Measurements from ENCODE around the gene SERPINB6.

The SERPINB6 gene

DNA sequence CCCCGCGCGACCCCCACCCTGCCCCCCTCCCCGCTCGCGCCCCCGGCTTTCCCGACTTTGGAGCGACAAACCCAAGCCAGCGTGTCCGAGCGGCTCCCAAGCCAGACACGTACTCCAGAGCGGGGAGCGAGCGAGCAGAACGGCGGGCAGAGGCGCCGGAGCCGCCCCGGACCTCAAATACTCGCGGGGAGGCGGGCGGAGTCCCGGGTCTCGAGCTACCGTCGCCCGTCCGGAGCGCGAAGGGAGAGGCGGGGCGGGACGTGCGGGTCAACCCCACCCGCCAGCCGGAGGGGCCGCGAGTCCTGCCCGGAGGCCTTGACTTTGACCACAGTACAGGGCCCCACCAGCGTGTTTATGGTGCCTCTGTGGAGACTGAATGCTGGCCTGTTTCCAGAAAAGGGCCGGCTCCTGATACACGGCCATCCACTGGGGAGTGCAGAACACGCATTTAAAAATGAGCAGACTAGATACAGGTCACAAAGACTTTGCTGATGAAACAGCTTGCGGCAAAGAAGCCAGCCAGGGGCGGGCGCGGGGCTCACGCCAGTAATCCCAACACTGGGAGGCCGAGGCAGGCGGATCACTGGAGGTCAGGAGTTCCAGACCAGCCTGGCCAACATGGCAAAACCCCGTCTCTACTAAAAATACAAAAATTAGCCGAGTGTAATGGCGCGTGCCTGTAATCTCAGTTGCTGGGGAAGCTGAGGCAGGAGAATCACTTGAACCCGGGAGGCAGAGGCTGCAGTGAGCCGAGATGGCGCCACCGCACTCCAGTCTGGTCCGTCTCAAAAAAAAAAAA, at the start of gene SERPINB6:
Gene SERPINB6 (minus strand): TSS at position 148 of the 799 bp plus-strand sequence. CDS start 12,235 bp downstream, outside the sequence.
- peak within 1 kb of the TSS; percentile 63 for H3K4me3 ChIP-seq (ENCODE audit: low read depth, low read length)
- peaks cover 11% of the 10 kb centered on the region for H3K4me1 ChIP-seq (ENCODE audit: control insufficient read depth, insufficient read depth, low read length)
- H3K36me3 ChIP-seq (ENCODE audit: control insufficient read depth, insufficient read depth, low read length): no peaks in the 10 kb centered on the region
- no peak within 1 kb of the TSS for H3K27ac ChIP-seq (ENCODE audit: low read depth, low read length)
- no peaks in the 10 kb centered on the region for H3K27me3 ChIP-seq (ENCODE audit: control insufficient read depth, insufficient read depth, low read length)
- no peaks in the 10 kb centered on the region for H3K9me3 ChIP-seq (ENCODE audit: control insufficient read depth, insufficient read depth, low read length)
- peak within 1 kb of the TSS; percentile 64 for H3K9ac ChIP-seq (ENCODE audit: low read depth, low read length)

DNA sequence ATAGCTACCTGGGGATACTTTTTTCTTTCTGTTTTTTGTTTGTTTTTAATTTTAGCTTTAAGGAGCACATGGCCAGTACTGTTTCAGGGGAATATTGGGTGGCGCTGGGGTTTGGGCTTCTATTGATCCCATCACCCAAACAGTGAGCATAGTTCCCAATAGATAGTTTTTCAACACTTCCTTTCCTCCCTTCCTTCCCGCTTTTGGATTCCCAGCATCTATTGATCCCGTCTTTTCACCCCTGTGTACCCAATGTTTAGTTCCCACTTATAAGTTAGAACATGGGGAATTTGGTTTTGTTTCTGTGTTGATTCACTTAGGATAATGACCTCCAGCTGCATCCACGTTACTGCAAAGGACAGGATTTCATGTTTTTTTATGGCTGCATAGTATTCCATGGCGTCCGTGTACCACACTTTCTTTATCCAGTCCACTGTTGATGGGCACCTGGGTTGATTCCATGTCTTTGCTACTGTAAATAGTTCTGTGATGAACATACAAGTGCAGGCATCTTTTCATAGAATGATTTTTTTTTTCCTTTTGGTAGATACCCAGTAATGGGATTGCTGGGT, 48.5 kb upstream of the SERPINB6 start:
- H3K9ac ChIP-seq (ENCODE audit: low read depth, low read length): no peak overlapping the region
- no peak overlapping the region for H3K4me3 ChIP-seq (ENCODE audit: low read depth, low read length)
- H3K9me3 ChIP-seq (ENCODE audit: control insufficient read depth, insufficient read depth, low read length): no peaks in the 10 kb centered on the region
- peaks cover 50% of the 10 kb centered on the region for H3K36me3 ChIP-seq (ENCODE audit: control insufficient read depth, insufficient read depth, low read length)
- peaks cover 20% of the 10 kb centered on the region for H3K4me1 ChIP-seq (ENCODE audit: control insufficient read depth, insufficient read depth, low read length)
- no peak overlapping the region for H3K27ac ChIP-seq (ENCODE audit: low read depth, low read length)
- no peaks in the 10 kb centered on the region for H3K27me3 ChIP-seq (ENCODE audit: control insufficient read depth, insufficient read depth, low read length)

DNA sequence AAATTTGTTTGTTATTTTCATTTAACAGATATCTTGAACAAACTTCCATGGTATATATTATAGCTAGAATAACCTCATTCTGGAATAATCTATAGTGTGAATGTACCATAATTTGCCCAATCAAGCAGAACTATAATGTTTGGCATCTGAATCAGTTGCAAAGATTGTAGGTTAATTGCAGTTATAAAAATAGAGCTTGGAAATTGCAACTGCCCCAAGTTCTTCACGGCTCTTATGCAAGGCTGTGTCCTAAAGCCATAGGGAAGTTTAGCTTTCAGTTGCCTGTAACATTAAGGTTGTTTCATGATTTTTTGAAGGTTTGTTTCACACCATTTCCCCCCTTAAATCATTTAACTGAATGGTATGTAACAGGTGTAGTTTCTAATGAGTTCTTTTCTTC, 47.7 kb upstream of the SERPINB6 start:
- Histone ChIP-seq H3K36me3 (ENCODE audit: control insufficient read depth, insufficient read depth, low read length) (peaks cover 58% of the 10 kb centered on the region), H3K4me3 (ENCODE audit: low read depth, low read length) (no peak overlapping the region), H3K27ac (ENCODE audit: low read depth, low read length) (no peak overlapping the region), H3K9ac (ENCODE audit: low read depth, low read length) (no peak overlapping the region), H3K27me3 (ENCODE audit: control insufficient read depth, insufficient read depth, low read length) (no peaks in the 10 kb centered on the region), H3K4me1 (ENCODE audit: control insufficient read depth, insufficient read depth, low read length) (peaks cover 15% of the 10 kb centered on the region), H3K9me3 (ENCODE audit: control insufficient read depth, insufficient read depth, low read length) (no peaks in the 10 kb centered on the region)

DNA sequence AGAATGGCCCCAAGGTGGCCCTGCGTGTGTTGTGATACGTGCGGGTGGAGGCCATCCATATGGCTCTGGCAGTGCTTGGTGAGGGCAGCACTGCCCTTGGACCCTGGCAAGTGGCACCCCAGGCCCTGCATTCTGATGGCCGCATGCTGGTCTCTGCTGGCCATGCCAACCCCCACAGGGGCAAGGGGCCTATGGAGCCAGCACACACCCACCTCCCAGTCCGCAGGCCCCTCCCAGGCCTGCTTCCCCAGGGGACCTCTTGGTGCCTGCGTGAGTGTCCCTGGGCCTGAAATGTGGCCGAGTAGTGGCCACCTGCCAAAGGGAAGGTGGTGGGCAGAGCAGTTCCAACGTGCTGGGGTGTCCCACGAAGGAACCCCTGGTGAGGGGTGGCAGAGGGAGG, 45.9 kb upstream of the SERPINB6 start:
- Histone ChIP-seq H3K36me3 (ENCODE audit: control insufficient read depth, insufficient read depth, low read length) (peaks cover 73% of the 10 kb centered on the region), H3K9me3 (ENCODE audit: control insufficient read depth, insufficient read depth, low read length) (no peaks in the 10 kb centered on the region), H3K27ac (ENCODE audit: low read depth, low read length) (no peak overlapping the region), H3K4me1 (ENCODE audit: control insufficient read depth, insufficient read depth, low read length) (no peaks in the 10 kb centered on the region), H3K9ac (ENCODE audit: low read depth, low read length) (no peak overlapping the region), H3K27me3 (ENCODE audit: control insufficient read depth, insufficient read depth, low read length) (no peaks in the 10 kb centered on the region), H3K4me3 (ENCODE audit: low read depth, low read length) (no peak overlapping the region)

DNA sequence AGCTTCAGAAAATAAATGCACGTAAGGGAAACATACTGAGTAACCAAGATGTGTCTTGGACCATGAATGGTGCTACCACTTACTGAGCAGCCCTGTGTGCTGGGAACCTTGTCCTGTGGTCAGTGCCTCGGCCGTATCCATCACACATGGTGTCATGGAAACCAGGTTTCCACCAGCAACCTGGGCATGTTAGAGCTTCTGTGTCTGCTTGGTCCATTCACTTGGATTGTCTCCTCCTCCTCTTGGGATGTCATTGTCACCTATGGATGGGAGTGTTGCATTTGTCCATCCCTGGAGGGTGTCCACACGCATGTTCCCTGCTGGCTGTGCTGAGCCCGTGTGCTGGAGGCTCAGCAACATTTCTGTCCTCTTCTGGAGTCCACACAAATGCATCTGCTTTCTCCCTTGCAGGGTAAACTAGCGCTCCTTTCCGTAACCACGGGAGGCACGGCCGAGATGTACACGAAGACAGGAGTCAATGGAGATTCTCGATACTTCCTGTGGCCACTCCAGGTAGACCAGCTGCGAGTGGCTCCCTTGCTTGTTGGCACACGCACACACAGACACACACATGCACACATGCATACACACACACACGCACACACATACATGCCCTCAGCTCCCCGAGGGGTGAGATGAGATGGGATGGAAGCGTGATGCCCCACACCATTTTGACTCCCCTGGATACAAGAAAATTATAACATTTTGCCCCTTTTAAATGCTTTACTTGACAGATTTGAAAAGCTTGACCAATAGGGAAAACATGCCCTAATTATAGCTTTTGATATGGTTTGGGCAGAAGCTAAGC, 45.3 kb upstream of the SERPINB6 start:
- Histone ChIP-seq H3K36me3 (ENCODE audit: control insufficient read depth, insufficient read depth, low read length) (peaks cover 79% of the 10 kb centered on the region), H3K4me1 (ENCODE audit: control insufficient read depth, insufficient read depth, low read length) (no peaks in the 10 kb centered on the region), H3K27ac (ENCODE audit: low read depth, low read length) (no peak overlapping the region), H3K9ac (ENCODE audit: low read depth, low read length) (no peak overlapping the region), H3K4me3 (ENCODE audit: low read depth, low read length) (no peak overlapping the region), H3K9me3 (ENCODE audit: control insufficient read depth, insufficient read depth, low read length) (peaks cover 4% of the 10 kb centered on the region; the same call in 1 of the 2 replicates), H3K27me3 (ENCODE audit: control insufficient read depth, insufficient read depth, low read length) (no peaks in the 10 kb centered on the region)

DNA sequence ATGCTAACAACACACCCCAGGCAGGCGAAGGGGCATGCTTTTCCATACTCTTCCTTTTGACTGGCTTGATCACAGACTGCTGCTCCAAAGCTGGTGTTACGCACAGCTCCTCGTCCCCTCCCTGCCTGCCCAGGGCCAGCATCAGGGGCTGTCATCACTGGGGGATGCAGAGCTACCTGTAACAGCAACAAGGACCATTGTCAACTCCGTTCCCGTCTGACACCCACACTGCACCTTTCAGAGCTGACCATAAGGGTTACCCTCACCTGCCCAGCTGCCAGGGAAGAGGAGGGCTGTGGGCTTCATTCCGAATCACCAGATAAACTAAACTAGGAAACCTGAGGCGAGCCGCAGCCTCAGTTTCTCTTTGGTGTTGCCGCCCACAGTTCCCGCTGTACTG, 43.8 kb upstream of the SERPINB6 start:
- Histone ChIP-seq H3K9me3 (ENCODE audit: control insufficient read depth, insufficient read depth, low read length) (peaks cover 19% of the 10 kb centered on the region), H3K4me1 (ENCODE audit: control insufficient read depth, insufficient read depth, low read length) (peaks cover 5% of the 10 kb centered on the region; the same call in 1 of the 2 replicates), H3K27ac (ENCODE audit: low read depth, low read length) (no peak overlapping the region), H3K36me3 (ENCODE audit: control insufficient read depth, insufficient read depth, low read length) (peaks cover 85% of the 10 kb centered on the region), H3K9ac (ENCODE audit: low read depth, low read length) (no peak overlapping the region), H3K4me3 (ENCODE audit: low read depth, low read length) (no peak overlapping the region), H3K27me3 (ENCODE audit: control insufficient read depth, insufficient read depth, low read length) (no peaks in the 10 kb centered on the region)

DNA sequence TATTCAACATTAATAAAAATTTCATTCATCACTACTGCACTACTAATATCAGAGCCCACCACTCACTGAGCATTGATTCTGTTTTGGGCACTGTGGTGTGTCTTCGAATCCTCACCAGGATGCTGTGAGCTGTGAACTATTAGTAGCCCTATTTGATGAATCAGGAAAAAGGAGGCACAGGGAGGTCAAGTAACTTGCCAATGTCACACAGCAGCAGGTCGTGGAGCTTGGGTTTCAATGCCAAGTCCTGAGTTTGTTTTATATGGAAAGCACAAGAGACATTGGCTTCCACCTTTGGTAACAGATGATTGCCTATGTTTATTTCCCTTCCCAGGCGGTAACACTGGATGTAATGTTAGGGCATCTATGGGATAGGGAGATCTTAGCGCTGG, 43.3 kb upstream of the SERPINB6 start:
- no peak overlapping the region for H3K9ac ChIP-seq (ENCODE audit: low read depth, low read length)
- H3K36me3 ChIP-seq (ENCODE audit: control insufficient read depth, insufficient read depth, low read length): peaks cover 84% of the 10 kb centered on the region
- H3K27me3 ChIP-seq (ENCODE audit: control insufficient read depth, insufficient read depth, low read length): no peaks in the 10 kb centered on the region
- H3K9me3 ChIP-seq (ENCODE audit: control insufficient read depth, insufficient read depth, low read length): peaks cover 19% of the 10 kb centered on the region
- H3K27ac ChIP-seq (ENCODE audit: low read depth, low read length): no peak overlapping the region
- no peak overlapping the region for H3K4me3 ChIP-seq (ENCODE audit: low read depth, low read length)
- H3K4me1 ChIP-seq (ENCODE audit: control insufficient read depth, insufficient read depth, low read length): peaks cover 9% of the 10 kb centered on the region

DNA sequence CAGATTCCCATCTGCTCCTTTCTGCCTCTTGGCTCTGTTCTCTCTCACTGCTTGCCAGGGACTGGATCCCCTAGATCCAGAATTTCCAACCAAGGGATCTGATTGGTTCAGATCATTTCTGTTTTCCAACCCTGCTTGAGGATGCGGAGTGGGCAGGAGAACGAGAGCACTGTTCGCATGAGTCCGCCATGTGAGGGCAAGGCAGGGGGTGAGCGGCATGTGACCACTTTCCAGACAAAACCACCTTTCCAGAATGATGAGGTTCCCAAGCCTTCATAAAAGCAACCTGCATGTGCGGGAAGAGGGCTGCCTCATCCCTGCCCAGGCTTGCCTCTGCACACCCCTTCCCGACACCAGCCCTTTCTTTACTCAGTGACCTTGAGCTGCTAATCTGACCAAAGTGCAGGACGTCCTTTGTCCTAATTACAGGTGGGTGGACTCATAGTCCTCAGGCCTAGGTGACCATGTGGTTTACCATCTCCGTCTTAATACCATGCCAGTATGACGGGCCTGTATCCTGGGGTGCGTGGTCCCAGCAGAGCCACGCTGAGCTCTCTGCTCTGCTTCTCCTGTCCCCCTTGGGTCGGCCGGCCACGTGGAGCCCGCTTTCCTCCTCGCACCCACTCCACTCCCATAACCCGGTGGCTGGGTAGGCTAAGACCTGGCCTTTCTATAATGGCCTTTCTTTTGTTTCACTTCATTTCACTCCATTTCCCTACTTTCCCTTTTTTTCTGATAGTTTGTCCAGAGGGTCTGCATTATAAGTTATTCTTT, 42.7 kb upstream of the SERPINB6 start:
- Histone ChIP-seq H3K9me3 (ENCODE audit: control insufficient read depth, insufficient read depth, low read length) (peaks cover 19% of the 10 kb centered on the region), H3K27me3 (ENCODE audit: control insufficient read depth, insufficient read depth, low read length) (no peaks in the 10 kb centered on the region), H3K4me1 (ENCODE audit: control insufficient read depth, insufficient read depth, low read length) (peaks cover 12% of the 10 kb centered on the region), H3K27ac (ENCODE audit: low read depth, low read length) (no peak overlapping the region), H3K9ac (ENCODE audit: low read depth, low read length) (no peak overlapping the region), H3K36me3 (ENCODE audit: control insufficient read depth, insufficient read depth, low read length) (peaks cover 79% of the 10 kb centered on the region), H3K4me3 (ENCODE audit: low read depth, low read length) (no peak overlapping the region)

DNA sequence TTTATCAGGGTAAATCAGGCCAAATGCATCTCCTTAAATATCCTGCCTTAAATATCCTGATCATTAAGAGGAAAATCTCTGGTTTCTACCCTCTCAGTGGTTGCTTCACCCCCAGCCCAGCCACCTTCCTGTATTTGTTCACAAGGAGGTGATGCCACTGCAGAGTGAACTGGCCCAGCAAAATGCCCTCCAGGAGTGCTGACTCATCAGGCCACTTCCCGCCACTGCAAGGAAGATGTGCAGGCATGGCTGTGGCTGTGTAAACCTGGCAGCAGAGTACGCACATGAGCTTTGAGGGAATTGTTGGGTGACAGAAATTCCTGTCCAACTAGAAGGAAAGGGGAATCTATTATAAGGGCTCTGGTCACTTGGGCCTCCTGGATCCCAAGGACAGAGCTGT, 42.1 kb upstream of the SERPINB6 start:
- peaks cover 76% of the 10 kb centered on the region for H3K36me3 ChIP-seq (ENCODE audit: control insufficient read depth, insufficient read depth, low read length)
- no peak overlapping the region for H3K9ac ChIP-seq (ENCODE audit: low read depth, low read length)
- no peaks in the 10 kb centered on the region for H3K27me3 ChIP-seq (ENCODE audit: control insufficient read depth, insufficient read depth, low read length)
- H3K4me3 ChIP-seq (ENCODE audit: low read depth, low read length): no peak overlapping the region
- H3K4me1 ChIP-seq (ENCODE audit: control insufficient read depth, insufficient read depth, low read length): peaks cover 12% of the 10 kb centered on the region
- H3K27ac ChIP-seq (ENCODE audit: low read depth, low read length): no peak overlapping the region
- H3K9me3 ChIP-seq (ENCODE audit: control insufficient read depth, insufficient read depth, low read length): peaks cover 19% of the 10 kb centered on the region

DNA sequence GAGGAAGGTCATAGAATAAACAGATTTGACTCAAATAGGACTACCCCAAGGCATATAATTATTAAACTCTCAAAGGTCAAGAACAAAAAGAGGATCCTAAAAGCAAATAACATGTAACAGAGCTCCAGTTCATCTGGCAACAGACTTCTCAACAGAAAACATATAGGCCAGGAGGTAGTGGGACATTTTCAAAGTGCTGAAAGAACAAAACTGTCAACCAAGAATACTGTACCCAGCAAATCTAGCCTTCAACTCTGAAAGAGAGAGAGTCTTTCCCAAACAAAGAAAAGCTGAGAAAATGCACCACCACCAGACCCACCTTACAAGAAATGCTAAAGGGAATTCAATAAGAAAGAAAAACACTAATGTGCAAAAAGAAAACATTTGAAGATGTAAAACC, 40.2 kb upstream of the SERPINB6 start:
- Histone ChIP-seq H3K4me3 (ENCODE audit: low read depth, low read length) (no peak overlapping the region), H3K9me3 (ENCODE audit: control insufficient read depth, insufficient read depth, low read length) (peaks cover 19% of the 10 kb centered on the region), H3K9ac (ENCODE audit: low read depth, low read length) (no peak overlapping the region), H3K4me1 (ENCODE audit: control insufficient read depth, insufficient read depth, low read length) (peaks cover 20% of the 10 kb centered on the region), H3K36me3 (ENCODE audit: control insufficient read depth, insufficient read depth, low read length) (peaks cover 76% of the 10 kb centered on the region), H3K27ac (ENCODE audit: low read depth, low read length) (no peak overlapping the region), H3K27me3 (ENCODE audit: control insufficient read depth, insufficient read depth, low read length) (no peaks in the 10 kb centered on the region)
